Gastroesophageal sphincter (tissue), 4 donors: ENCODE data around the gene EXOC4. TPM values are rescaled to one million over a fixed set of nuclear protein-coding genes. Genes with fewer than 3 reads are reported as not detected.
"Not testable (repeated sequence)": the region's sequence is repeated elsewhere in the genome, so short reads cannot be mapped to it uniquely, and the experiment has no call there.

Experiments
- ATAC-seq: fragments of 150-250 bp; one replicate; pipeline ENCODE4 v1.9.1; 2016; ENCODE audit warnings: mild to moderate bottlenecking, moderate library complexity
- H3K27ac ChIP-seq, 4 donors: fragments of 200-600 bp; sonication (generic) in 3 of 4; 1 replicate in 3 of 4; 2 replicates in 1 of 4; pipeline ENCODE4 v1.5.1; 2016 to 2019
- H3K27me3 ChIP-seq: fragments of 200-600 bp; sonication (generic); one replicate; pipeline ENCODE4 v1.5.1; 2019
- H3K36me3 ChIP-seq, 2 donors: fragments of 200-600 bp; sonication (generic); one replicate each; pipeline ENCODE4 v1.5.1; 2019; ENCODE audit warnings: control low read depth in 1 of 2
- H3K4me1 ChIP-seq, 3 donors: fragments of 200-600 bp; sonication (generic); 1 replicate in 2 of 3; 2 replicates in 1 of 3; pipeline ENCODE4 v1.5.1; 2016 to 2019; ENCODE audit warnings: control low read depth in 2 of 3
- H3K4me3 ChIP-seq, 2 donors: fragments of 200-600 bp; sonication (generic); one replicate each; pipeline ENCODE4 v1.5.1; 2019; ENCODE audit warnings: mild to moderate bottlenecking in 1 of 2, moderate library complexity in 1 of 2
- H3K9me3 ChIP-seq, 3 donors: fragments of 200-600 bp; sonication (generic); one replicate each; pipeline ENCODE4 v1.5.1; 2017 to 2019; ENCODE audit warnings: control low read depth in 2 of 3
- EP300 ChIP-seq: sonication (generic); formaldehyde crosslinking; IDR thresholded peaks from one replicate; pipeline ENCODE4 v1.6.1; 2017; ENCODE audit warnings: antibody characterized with exemption, mild to moderate bottlenecking
- POLR2A ChIP-seq, 2 donors: fragments of 450-650 bp; IDR thresholded peaks; one replicate each; pipeline ENCODE4 v1.6.1; 2017; ENCODE audit warnings: antibody characterized with exemption in 2 of 2, mild to moderate bottlenecking in 2 of 2, moderate library complexity in 1 of 2
- POLR2AphosphoS5 ChIP-seq: sonication (generic); formaldehyde crosslinking; IDR thresholded peaks from one replicate; pipeline ENCODE4 v1.6.1; 2017; ENCODE audit warnings: antibody characterized with exemption
- whole genome bisulfite sequencing, 2 donors: methylation state at CpG; one replicate each; pipeline ENCODE4 v1.1.5; 2018; ENCODE audit warnings: low coverage in 1 of 2; 5-methylcytosine and 5-hydroxymethylcytosine counted together
- total RNA-seq, 4 donors: library from RNA; depleted of rRNA; stranded (reverse); fragments of >200 nt; gene quantifications; one replicate each; pipeline ENCODE4 v1.1.0, GENCODE V29; 2016
- TF ChIP-seq, protein P1 (sequence below), 4 experiments: fragments of 200-600 bp in 2 of 4; fragments of 450-650 bp in 2 of 4; sonication (generic) in 1 of 4; IDR thresholded peaks; one replicate each; pipeline ENCODE4 v1.5.1; 2017 to 2019; ENCODE audit warnings: antibody characterized with exemption in 4 of 4, mild to moderate bottlenecking in 2 of 4, moderate library complexity in 2 of 4

The EXOC4 gene
- total RNA-seq, 4 donors from 2014 or later, result 46.3 to 85.8 (median 51.9) TPM

DNA sequence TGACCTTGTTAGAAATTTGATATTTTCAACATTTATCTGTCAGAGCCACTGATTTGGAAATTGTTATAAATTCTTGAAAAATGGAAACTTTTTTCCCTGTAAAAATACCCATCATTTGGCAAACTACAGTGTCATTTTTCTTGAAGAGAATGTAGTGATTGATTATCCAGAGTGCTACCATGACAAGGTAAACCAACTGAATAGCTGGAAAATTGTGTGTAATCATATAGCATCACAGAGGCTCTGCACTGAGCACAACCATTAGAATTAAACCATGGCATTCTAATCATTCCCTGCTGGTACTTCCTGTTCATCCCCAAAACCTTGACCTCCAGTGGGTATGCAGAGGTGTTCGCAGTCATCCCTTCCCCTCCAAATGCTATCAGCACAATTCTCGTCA, 633.9 kb downstream of the EXOC4 start:
- TF ChIP-seq POLR2A (IDR thresholded peaks at IDR 0.05), result no peak
- TF ChIP-seq, protein P1, sequence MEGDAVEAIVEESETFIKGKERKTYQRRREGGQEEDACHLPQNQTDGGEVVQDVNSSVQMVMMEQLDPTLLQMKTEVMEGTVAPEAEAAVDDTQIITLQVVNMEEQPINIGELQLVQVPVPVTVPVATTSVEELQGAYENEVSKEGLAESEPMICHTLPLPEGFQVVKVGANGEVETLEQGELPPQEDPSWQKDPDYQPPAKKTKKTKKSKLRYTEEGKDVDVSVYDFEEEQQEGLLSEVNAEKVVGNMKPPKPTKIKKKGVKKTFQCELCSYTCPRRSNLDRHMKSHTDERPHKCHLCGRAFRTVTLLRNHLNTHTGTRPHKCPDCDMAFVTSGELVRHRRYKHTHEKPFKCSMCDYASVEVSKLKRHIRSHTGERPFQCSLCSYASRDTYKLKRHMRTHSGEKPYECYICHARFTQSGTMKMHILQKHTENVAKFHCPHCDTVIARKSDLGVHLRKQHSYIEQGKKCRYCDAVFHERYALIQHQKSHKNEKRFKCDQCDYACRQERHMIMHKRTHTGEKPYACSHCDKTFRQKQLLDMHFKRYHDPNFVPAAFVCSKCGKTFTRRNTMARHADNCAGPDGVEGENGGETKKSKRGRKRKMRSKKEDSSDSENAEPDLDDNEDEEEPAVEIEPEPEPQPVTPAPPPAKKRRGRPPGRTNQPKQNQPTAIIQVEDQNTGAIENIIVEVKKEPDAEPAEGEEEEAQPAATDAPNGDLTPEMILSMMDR (IDR thresholded peaks at IDR 0.05), result no peak
- no peak for TF ChIP-seq POLR2AphosphoS5
- TF ChIP-seq EP300, result no peak
- 83 to 91% methylated on average over 2 of the region's 2 CpGs for WGBS, 2 donors
- Histone ChIP-seq H3K27me3 (no peaks in the 10 kb centered on the region), H3K4me3 (no peak overlapping the region), H3K36me3 (no peaks in the 10 kb centered on the region), H3K27ac (no peak overlapping the region), H3K4me1 (no peaks in the 10 kb centered on the region), H3K9me3 (no peaks in the 10 kb centered on the region)
- no peak for ATAC-seq

DNA sequence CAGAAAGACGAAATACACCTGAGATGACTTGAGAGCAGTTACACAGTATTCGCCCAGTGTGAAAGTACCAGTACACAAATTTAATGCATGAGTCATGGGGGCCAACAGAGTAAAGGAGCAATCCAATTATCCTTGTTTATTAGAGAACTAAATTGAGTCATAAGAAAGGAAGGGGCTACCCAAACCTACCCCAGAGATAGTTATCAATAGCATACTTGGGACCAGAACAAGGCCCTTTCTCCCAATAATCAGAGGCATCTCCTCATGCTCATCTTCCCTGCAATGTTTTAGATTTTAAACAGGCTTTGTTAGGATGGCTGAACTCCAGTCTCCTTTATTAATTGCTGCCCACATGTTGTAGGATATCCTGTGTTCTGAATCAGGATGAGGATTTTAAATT, 634.6 kb downstream of the EXOC4 start:
- H3K9me3 ChIP-seq, result no peaks in the 10 kb centered on the region
- no peak overlapping the region for H3K4me3 ChIP-seq
- ATAC-seq, result no peak
- no peaks in the 10 kb centered on the region for H3K27me3 ChIP-seq
- no peaks in the 10 kb centered on the region for H3K4me1 ChIP-seq
- 93 to 100% methylated on average over 2 of the region's 2 CpGs for WGBS, 2 donors
- no peak overlapping the region for H3K27ac ChIP-seq
- TF ChIP-seq POLR2A (IDR thresholded peaks at IDR 0.05) (no peak), EP300 (no peak), POLR2AphosphoS5 (no peak)
- TF ChIP-seq, protein P1 (IDR thresholded peaks at IDR 0.05), result no peak
- no peaks in the 10 kb centered on the region for H3K36me3 ChIP-seq

DNA sequence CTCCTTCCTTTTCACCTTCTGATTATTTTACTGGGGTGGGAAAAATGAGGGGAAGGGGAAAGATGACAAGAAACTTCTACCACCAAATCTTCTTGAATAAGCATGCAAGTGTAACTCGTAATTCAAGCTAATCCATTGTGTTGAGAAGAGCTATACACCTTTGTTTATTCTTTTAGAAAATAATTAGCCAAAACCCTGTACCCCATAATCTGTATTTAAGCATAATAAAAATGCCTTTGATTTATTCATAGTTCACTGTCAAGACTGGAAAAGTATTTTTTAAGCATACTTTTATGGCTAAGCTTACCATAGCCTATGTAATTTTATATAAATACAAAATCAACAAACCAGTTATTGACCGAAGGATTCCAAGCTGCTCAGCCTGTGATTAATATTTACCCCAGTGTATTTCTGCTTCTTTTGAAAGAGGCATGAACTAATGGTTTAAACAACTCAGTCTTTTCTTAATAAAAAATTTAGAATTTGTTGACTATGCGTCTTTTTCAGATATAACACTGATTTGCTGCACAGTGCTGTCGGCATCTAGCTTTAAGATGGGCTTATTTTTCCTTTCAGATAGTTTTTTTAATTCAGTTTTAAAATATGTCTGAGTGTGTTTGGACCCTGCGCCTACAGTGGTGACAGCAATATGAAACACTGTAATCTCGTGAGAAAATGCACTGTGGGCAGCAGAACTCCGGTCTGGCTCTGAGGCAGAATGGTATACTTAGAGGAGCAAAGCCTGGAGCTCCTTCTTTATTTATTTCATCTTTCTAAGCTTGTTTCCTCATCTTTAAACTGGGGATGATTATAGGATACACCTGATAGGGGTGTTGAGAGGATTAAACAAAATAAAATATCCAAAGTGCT, 635.4 kb downstream of the EXOC4 start:
- WGBS, 2 donors, result 71 to 76% methylated on average over 7 of the region's 7 CpGs

DNA sequence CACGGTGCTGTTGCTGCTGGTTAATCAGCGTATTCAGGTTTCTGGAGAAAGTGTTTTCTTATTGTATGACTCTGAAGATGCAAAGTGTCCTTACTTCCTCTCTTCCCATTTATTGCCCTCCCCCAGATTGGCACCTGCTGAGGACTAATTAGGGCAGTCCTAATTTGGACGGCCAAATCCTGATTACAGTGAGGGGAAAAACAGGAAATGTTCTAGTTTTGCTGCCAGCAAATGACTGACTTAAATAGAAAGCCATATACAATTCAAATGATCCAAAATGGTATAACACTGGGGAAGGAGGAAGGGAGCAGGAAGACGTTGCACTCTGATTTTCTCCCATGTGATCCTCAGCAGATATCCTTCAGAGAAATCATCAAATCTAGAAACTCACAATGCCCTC, 651.9 kb downstream of the EXOC4 start:
- Histone ChIP-seq H3K4me3 (no peak overlapping the region), H3K9me3 (no peaks in the 10 kb centered on the region), H3K27me3 (no peaks in the 10 kb centered on the region), H3K36me3 (no peaks in the 10 kb centered on the region), H3K4me1 (no peaks in the 10 kb centered on the region), H3K27ac (no peak overlapping the region)
- ATAC-seq, result no peak
- 53 to 59% methylated on average over 4 of the region's 4 CpGs for WGBS, 2 donors
- no peak for TF ChIP-seq POLR2AphosphoS5
- no peak for TF ChIP-seq EP300
- TF ChIP-seq, protein P1 (IDR thresholded peaks at IDR 0.05), result no peak
- no peak for TF ChIP-seq POLR2A (IDR thresholded peaks at IDR 0.05)

More for the DNA sequence above, 635.4 kb downstream of the EXOC4 start:
- Histone ChIP-seq H3K4me1 (no peaks in the 10 kb centered on the region), H3K36me3 (no peaks in the 10 kb centered on the region), H3K27me3 (no peaks in the 10 kb centered on the region), H3K4me3 (no peak overlapping the region), H3K9me3 (no peaks in the 10 kb centered on the region), H3K27ac (no peak overlapping the region)
- TF ChIP-seq POLR2A (IDR thresholded peaks at IDR 0.05) (no peak), EP300 (no peak), POLR2AphosphoS5 (no peak)
- TF ChIP-seq, protein P1 (IDR thresholded peaks at IDR 0.05), result no peak
- no peak for ATAC-seq

DNA sequence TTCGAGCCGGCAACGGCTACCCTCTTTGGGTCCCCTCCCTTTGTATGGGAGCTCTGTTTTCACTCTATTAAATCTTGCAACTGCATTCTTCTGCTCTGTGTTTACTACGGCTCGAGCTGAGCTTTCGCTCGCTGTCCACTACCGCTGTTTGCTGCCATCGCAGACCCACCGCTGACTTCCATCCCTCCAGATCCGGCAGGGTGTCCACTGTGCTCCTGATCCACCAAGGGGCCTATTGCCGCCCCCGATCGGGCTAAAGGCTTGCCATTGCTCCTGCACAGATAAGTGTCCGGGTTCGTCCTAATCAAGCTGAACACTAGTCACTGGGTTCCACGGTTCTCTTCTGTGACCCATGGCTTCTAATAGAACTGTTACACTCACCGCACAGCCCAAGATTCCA, 653.7 kb downstream of the EXOC4 start:
- not testable (repeated sequence) for ATAC-seq, H3K27ac ChIP-seq, H3K36me3 ChIP-seq, H3K27me3 ChIP-seq, H3K9me3 ChIP-seq, H3K4me1 ChIP-seq, H3K4me3 ChIP-seq
- 87 to 94% methylated on average over 12 to 16 of the region's 18 CpGs for WGBS, 2 donors
